Measurements from ENCODE around the gene SYNPO2. TPM values are rescaled to one million over a fixed set of nuclear protein-coding genes. Genes with fewer than 3 reads are reported as not detected.

SYNPO2 gene
- total RNA-seq, 1 donor from 2014 or later, result 2.3 TPM

DNA sequence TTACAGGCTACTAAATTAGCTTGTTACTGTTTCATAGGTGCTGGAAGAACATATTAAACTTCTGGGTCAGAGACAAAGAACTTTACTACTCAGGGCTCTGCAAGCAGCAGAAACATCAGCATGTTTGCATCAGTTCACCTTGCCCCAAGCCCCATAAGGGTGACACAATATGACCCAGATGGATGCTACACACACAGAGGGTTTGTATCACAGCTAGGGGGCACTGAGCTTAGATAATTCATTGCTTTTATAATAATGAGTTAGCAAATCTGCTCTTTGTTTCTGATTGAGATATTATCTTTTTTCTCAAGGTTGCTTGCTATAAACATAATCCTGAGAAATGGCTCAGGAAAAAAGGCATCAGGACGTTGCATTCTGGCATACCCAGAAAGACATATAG is 4.8 kb upstream of the SYNPO2 start:
- no peak for DNase-seq

DNA sequence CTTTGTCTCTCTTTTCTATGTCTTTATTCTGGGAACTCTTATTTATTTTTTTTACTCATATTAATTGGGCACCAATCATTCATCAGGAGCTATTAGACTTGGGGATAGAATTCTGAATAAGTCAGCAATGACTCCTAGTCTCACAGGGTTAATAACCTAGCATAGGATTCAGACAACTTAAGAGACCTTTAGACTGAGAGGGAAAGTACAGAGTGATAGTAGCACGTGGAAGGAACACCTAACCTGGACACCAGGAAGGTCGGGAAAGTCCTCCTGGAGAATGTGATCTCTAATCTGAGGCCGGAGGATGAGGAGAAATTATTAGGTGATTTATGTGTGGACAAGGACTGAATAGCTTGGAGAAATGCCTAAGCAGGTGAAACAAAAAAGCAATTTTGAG is 3.9 kb upstream of the SYNPO2 start:
- no peak for DNase-seq

DNA sequence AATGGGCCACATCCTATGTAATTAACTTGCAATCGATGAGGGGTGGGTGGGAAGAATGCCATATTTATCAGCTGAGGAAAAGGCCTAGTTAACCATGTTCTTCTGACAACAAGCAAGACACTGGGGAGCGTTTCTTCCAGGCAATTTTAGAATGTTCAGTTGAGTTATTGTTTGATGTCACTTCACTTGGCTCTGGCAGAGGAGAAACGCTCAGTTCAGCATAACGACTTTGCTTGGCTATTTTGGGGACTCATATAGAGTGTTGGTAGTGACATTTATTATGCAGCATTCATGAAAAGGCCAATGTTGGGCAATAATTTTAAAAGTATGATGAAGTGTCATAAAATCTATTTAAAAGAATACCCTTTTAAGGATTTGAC is 648 bp downstream of the SYNPO2 start:
- no peak for DNase-seq

DNA sequence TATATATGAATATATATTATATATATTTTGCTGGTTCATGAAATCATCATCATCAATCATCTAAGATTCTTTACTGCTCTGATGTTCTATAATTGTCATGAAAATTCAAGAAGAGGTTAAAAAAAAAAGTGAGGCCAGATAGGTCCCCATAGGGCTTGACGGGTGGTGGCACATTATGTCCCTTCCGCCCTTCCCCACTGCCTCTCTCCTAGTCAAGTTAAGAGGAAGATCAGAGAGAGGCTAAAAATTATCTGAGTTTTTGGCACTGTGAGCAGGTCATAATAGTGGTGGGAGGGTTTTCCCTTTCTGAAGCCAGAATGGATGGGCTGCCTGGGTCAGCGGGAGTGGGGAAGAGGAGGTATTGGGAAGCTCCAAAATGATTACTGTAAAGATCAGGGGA is 5.4 kb downstream of the SYNPO2 start:
- DNase-seq, result no peak

DNA sequence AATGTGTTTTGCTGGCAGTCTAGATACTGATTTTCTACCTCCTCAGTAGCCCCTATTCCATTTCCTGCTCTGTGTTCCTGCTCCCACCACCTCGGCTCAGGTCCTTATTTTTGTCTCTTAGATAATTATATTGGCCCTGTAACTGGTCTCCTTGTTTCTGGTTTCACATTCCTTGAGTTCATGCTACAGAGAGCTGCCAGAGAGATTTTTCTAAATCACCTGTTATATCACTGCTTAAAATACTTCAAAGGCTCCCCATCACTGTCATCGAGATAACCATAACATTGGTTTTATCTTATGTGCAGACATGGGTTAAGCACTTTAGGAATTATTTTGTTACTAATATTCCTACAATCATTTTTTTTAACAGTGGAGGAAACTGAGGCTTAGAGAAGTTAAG is 9.6 kb downstream of the SYNPO2 start:
- no peak for DNase-seq

DNA sequence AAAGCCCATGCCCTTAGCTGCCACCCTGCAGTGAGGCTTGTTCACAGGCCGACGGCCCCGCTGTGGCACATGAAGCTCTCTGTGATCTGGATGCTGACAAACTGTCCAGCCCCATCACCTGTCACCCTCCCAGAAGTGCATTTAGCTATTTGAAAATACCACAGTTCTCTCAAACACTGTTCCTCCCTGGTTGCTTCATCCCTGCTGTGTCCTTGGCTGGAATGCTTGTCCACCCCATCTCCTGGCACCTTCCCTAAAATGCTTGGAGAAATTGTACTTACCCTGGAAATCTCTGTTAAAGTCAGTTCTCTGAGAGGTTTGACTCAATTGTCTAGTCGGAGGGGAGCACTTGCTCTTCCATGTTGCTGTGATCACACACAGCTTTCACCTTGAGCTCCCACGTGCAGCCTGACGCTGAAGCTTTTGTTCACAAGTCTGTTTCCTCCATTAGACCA is 10.1 kb downstream of the SYNPO2 start:
- no peak for DNase-seq

DNA sequence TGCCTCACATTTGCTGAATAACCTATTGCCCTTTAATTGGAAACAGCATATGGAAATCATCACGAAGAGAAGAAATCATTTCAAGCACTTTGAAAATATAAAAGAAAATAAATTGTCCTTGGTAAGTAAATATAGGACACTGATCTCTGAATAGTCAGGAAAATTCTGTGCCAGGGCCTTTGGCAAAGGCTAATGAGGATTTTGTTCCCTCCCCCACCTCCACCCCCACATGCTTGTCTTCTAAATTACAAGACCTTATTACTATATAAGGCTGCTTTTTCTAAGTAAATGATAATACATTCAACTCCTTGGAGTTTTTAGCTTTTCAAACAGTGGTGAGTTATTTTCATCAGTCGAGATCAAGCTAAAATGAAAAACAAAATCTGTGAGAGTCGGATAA is 15.8 kb downstream of the SYNPO2 start:
- DNase-seq, result no peak

DNA sequence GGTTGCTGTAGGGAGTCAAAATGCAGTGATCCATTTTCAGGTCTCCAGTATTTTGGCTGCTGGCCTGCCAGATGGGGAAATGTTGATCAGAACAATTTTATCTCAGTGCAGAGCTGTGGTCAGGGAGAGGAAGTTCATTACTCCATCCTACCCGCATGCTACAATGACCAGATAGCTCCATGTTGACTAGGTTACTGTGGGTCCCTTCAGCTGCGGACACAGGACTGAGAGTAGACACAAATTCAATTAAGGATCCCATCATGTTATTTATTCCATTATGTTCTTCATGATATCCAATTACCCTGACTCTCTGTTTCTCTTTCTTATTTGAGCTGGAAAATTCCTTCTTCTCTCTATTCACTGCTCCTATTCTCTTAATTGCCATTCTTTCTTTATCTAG is 16.3 kb downstream of the SYNPO2 start:
- DNase-seq, result no peak

DNA sequence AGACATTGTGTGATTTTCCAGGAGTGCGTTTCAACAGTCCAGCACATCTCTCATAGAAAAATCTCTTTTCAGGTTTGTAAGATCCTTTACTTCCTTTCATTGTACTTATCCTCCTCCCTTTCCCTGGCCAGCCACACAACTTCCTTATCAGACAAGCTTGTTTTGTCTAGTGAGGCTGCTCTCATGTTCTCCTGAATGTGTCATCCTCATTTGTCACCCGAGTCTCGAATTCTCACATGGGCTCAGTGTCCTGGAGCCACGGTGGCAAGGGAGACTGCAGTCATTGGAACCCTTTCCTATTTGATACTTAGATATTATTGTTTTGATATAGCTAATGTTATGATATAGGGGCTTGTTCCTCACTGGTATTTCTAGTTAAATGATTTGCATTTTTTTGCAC is 16.9 kb downstream of the SYNPO2 start:
- DNase-seq, result no peak

DNA sequence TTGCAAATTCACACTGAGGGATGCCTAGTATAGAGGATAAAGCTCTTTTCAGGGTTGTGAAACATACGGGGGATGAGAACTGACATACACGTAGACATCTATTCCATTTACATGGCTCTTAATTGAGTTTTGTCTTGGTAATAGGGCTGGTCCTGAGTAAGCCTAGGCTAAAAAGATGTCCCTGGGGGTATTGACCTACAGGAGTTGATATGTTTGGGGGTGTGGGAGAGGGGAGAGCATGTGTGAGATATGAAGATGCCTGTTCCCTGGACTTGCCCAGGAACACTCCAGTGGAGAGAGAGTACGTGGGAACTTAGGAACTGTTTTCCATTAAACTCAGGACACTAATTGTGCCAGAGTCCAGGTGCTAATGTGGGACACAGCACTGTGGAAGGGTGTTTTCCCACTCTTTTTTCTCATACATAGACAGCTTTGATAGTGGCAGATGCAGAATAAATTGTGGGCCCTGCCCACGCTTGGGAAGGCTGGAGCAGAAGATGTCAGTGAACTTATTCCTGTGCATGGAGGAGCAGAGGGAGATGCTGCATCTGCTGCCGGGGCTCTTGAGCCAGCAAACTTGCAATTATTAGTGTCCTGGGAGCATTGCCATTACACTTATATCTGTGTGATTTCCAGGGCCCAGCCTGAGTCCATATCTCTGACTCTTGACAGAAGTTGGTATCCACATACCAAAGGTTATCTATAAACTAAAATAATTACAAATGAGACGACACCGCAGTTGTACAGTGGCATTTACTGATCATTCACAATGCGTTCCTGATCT is 20.7 kb downstream of the SYNPO2 start:
- DNase-seq, result no peak

DNA sequence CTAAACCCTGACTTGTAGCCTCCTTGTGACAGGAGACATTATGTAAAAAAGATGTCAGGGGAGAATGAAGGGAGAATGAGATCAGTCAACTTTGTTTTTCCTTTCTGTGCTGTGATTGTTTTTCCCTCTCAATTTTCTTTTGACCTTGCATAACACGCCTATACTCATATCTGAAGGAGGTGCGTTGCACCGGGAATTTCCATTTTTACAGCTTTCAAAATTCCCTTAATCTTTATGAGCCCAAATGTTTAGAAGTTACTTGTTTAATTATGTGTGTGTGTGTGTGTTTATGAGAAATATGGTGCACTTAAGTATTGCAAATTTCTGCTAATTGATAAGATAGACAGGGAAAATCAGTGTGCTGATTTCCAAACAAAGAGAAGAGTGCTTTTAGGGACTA is 21.6 kb downstream of the SYNPO2 start:
- DNase-seq, result no peak

DNA sequence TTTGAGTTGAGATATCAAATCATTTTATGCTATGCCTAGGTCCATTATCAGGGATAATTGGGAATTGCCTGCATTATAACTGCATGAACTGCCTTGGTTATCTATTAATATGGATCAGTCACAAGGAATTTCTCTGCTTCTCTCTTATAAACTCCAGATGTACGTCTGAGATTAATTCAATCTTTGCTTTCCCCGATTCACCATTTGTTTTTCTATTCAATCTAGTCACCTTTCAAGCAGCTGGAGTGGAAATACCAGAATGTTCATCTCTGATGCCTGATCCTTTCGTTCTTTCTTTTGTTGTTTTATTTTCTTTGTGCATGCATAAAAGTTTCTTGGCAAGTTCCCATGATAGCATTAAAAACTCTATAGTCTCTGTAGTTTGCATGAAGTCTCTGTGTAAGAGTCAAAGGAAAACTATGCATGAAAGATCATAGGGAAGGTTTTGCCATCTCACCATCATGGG is 22.6 kb downstream of the SYNPO2 start:
- DNase-seq, result no peak

DNA sequence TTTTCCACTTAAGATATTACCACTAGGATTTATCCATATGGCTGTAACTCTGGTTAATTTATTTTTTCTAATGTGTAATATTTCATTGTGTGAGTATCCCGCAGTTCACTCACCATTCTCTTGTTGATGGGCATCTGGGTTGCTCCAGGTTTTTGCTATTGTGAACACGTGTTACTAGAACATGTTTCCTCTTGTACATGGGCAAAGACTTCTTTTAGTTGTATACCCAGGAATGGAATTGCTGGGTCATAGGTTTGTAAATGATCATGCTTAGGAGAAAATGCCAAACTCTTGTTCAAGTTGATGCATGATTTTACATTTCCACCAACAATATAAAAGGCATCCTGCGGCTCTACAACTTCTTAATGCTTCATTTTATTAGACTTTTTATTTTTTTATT is 26.8 kb downstream of the SYNPO2 start:
- DNase-seq, result no peak

DNA sequence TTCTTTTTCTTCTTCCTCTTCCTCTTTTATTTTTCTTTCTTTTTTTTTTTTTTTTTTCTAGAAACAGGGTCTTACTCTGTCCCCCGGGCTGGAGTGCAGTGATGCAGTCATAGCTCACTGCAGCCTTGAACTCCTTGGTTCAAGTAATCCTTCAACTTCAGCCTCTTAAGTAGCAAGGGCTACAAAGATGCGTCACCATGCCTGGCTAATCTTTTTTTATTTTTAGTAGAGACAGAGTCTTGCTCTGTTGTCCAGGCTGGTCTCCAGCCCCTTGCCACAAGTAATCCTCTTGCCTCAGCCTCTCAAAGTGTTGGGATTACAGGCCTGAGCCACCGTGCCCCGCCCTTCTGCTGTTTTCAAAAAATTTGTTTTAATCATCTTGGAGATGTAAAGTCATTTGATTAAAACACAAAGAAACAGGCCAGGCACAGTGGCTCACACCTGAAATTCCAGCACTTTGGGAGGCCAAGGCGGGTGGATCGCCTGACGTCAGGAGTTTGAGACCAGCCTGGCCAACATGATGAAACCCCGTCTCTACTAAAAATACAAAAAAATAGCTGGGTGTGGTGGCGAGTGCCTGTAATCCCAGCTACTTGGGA is 28.1 kb downstream of the SYNPO2 start:
- no peak for DNase-seq

DNA sequence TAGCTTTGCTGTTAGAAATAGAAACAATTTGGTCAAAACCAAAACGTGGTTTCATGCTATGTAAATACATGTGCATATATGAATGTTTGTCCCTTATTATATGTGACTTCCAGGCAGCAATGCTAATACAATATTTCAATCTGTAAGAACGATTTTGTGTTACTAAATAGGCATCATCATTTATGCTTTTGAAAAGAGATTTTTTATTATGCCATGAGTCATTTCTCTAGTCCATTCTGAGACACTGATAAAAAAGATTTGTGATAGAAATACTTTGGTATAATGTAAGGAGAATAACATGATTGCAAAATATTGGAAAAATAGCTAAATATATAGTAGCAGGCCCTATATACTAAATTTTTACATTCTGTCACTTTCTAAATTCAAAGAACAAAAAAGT is 28.9 kb downstream of the SYNPO2 start:
- DNase-seq, result no peak

DNA sequence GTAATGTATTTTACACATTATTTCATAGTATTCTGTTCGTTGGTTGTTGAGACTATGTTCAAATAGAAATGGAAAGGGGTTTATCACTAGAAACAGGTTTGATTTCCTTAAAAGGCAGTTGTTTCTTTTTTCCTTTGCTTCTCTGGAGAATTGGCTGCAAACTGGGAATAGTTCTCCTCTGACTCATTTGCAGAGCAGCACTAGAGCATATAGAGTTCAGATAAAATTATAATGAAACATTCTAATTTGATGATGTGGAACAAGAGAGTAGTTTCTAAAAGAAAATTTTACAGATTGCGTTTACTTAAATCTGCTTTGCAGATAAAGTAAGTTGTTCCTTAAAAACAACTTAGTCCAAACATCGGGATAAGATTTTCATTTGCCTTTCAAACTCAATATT is 29.7 kb downstream of the SYNPO2 start:
- DNase-seq, result no peak

DNA sequence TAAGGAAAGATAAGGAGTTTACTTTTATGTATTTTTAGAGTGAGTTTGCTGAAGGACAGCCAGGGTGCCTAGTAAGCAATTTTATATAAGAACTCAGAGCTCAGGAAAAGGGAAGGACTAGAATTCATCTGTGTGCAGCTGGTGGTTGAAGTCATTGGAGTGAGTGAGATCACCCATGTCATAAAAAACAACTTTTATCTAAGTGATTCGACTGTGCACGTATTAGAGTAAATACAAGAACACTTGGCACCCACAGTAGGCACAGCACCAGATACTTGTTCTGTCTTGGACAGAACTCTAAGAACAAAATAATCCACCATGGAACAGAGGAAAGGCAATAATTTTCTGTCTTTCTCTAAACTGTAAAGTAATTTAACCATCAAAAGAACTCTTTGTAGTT is 31.6 kb downstream of the SYNPO2 start:
- no peak for DNase-seq

DNA sequence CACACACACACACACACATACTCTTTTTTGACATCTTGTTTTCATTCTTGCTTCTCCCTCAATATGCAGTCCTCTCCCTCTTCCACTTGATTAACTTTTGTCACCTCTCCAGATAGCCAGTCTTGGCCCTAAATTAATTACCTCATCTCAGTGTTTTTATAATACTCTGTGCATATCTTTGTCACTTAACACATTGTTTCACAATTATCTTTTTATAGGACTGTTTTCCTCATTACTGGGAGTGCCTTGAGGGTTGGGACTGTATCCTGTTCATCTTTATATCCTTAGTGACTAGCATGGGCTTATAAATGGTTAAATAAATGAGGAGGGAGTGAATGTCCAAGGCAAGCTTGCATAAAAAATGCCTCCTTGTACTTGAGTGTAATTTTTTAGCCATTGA is 33.1 kb downstream of the SYNPO2 start:
- no peak for DNase-seq

DNA sequence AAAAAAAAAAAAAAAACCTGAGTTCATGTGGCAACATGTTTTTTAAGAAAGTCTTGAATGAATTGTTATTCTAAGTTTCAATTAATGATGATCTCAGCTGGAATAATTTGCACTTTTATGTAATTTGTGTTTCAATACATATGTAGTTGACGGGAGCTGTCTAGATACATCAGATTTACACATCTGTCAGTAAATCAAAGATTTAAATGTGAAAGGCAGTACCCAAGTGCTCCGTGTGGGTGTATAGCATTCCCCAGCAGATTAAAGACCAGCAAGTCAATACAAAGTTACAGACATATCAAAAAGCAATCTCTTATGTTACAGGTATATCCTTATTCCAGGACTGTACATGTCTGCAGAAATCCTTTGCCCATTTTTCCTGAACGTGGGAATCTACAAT is 35.2 kb downstream of the SYNPO2 start:
- no peak for DNase-seq

DNA sequence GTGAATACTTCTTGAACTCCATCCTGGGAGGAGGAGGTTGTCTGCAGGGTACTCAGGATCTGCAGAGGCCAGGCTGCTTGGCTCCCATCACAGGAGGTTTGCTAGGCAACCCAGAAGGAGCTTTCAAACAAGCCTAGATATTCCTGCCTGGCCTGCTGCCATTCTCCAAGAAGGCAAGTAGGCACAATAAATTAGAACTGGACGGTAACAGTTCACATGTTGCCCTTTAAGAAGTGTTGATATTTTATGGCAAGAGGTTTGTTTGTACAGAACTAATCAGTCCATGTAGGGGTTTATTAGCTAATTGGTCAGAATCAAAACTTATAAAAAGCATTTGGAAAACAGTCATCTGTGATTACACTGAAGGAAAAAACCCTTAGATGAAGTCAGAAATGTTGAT is 39.3 kb downstream of the SYNPO2 start:
- DNase-seq, result no peak

DNA sequence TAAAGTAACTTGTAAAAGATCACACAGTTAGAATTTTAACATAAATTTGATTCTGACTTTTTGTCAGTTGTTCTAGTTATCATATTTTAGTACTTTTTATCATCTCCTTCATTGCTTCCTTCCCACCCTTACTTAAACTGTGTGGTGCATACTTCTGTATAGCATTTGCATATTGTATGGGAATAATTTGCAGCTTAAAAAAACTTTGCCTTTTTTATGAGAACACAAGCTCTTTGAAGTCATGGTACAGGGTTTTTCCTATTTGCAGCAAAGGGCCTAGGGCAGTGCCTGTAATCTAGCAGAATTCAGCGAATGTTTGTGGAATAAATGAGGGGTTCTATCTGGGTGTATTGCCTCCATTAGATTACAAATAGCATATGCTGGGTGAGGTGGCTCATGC is 41.6 kb downstream of the SYNPO2 start:
- DNase-seq, result no peak

DNA sequence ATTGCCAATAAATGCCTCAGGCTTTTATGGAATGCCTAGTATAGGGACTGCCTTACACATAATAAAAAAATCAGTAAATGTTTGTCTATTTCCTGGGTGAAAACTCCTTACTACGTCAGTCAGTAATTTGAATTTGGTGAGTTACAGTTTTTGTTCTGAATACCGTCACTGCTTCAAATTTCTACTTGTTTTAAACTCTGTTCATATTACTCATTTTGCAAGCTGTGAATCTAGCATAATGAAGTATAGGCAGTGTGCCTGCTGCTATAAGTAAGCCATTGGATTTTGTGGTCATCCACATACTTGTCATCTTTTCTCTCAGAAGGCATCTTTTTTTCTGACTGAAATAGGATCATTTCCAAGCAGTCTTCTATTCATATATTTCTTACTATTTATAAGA is 43.1 kb downstream of the SYNPO2 start:
- no peak for DNase-seq

DNA sequence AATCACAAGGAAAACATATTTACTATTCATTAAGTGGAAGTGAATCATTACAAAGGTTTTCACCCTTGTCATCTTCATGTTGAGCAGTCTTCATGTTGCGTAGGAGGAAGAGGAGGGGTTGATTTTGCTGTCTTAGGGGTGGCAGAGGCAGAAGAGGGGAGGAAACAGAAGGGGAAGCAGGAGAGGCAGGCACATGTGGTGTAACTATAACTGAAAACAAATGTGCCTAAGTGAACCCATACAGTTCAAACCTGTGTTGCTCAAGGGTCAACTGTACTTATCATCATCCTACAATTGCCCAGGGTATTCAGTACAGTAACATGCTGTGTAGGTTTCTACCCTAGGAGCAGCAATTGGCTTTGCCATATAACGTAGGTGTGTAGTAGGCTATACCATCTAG is 47.2 kb downstream of the SYNPO2 start:
- DNase-seq, result no peak

DNA sequence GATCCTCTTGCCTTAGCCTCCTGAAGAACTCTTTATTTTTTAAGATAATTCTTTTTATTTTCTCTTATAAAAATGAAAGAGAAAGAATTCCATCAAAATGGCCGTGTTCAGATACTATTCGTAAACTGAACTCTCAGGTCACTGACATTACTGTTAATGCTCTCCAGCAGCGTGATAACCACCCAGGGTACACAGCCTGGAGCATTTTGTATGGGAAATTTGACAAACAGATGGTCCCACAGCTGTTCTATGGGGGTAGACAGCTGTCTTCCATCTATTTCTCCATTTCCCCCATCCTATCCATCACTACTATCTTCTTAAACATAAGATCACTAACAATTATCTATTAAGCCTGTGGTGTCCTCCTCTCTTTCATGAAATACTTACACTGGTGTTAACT is 47.8 kb downstream of the SYNPO2 start:
- no peak for DNase-seq

All from occipital lobe (tissue), 2 donors.